ENCODE data around the gene HERC2. TPM values are rescaled to one million over a fixed set of nuclear protein-coding genes. Genes with fewer than 3 reads are reported as not detected.
A peak's percentile ranks its signal among the peaks of the same experiment; 100 is the strongest.

The HERC2 gene
- total RNA-seq, 1 experiment from 2014 or later: 69.2 TPM

- no peak overlapping the region for H3K9ac ChIP-seq (ENCODE audit: extremely low read depth, insufficient read length, low read length)
- peaks cover 26% of the 10 kb centered on the region; the same call in 1 of the 2 replicates for H3K27me3 ChIP-seq (ENCODE audit: insufficient read depth, low read length)
- H3K27ac Mint-ChIP-seq: no peak overlapping the region
- H3K14ac ChIP-seq (ENCODE audit: insufficient read depth, low read length): no peak overlapping the region
- H2BK120ac ChIP-seq (ENCODE audit: low read depth, low read length, poor library complexity, severe bottlenecking): no peak overlapping the region
- H3K4me1 Mint-ChIP-seq: peaks cover 11 to 21% of the 10 kb centered on the region in 2 experiments
- H3K56ac ChIP-seq (ENCODE audit: insufficient read length, low read depth, low read length): no peak overlapping the region
- no peak overlapping the region for H3K4ac ChIP-seq (ENCODE audit: low read depth, low read length)
- peak; percentile 17 for DNase-seq
- H2AFZ ChIP-seq (ENCODE audit: low read length): no peak overlapping the region
- H3K9me3 ChIP-seq (ENCODE audit: control insufficient read depth, low read depth, low read length): no peaks in the 10 kb centered on the region
- peaks cover 0 to 5% (median 0%) of the 10 kb centered on the region in 3 experiments; a peak in 1 of 7 replicates for H3K36me3 Mint-ChIP-seq (ENCODE audit: insufficient read depth in 1 of 3, low read depth in 3 of 3)
- H2AK5ac ChIP-seq (ENCODE audit: insufficient read length, low read length): no peak overlapping the region
- H3K23ac ChIP-seq (ENCODE audit: insufficient read length, low read depth, low read length): no peak overlapping the region
- peaks cover 0 to 5% of the 10 kb centered on the region in 2 experiments; a peak in 4 of 5 replicates for H3K9me3 Mint-ChIP-seq
- no peak overlapping the region for H2BK20ac ChIP-seq (ENCODE audit: low read depth, low read length, poor library complexity, severe bottlenecking)
- WGBS (ENCODE audit: extremely low coverage, insufficient read length, low lambda C conversion rate): no CpG with 5 or more reads among the region's 9 CpGs
- H2BK12ac ChIP-seq (ENCODE audit: insufficient read length, low read depth, low read length): no peak overlapping the region
- no peak overlapping the region for H3K4me2 ChIP-seq (ENCODE audit: insufficient read depth, insufficient read length, low read length)
- no peaks in the 10 kb centered on the region for H3K4me1 ChIP-seq (ENCODE audit: insufficient read depth, low read length)
- no peak for TF ChIP-seq CTCF (conservative IDR thresholded peaks at IDR 0.05)
- H3K4me3 Mint-ChIP-seq: no peak overlapping the region; a peak in 2 of 5 replicates
- no peaks in the 10 kb centered on the region for H3K79me1 ChIP-seq (ENCODE audit: insufficient read depth, low read depth, low read length, poor library complexity, severe bottlenecking)
- no peaks in the 10 kb centered on the region for H3K79me2 ChIP-seq (ENCODE audit: insufficient read depth, low read length)
- peaks cover 74% of the 10 kb centered on the region for H3K27me3 Mint-ChIP-seq (ENCODE audit: low read depth)
- H4K8ac ChIP-seq (replicated peaks; ENCODE audit: insufficient read length, low read depth, low read length): no peak overlapping the region
- H2BK15ac ChIP-seq (ENCODE audit: low read depth, low read length): no peak overlapping the region
- peaks cover 8% of the 10 kb centered on the region for H3K23me2 ChIP-seq (ENCODE audit: insufficient read length, low read depth, low read length, poor library complexity, severe bottlenecking)
- H4K5ac ChIP-seq (ENCODE audit: insufficient read length, low read depth, low read length): no peak overlapping the region
- H3K18ac ChIP-seq (ENCODE audit: insufficient read length, low read depth, low read length): no peak overlapping the region
- no peak overlapping the region for H2BK5ac ChIP-seq (ENCODE audit: insufficient read length, low read length)
- H3T11ph ChIP-seq (ENCODE audit: low read length): no peak overlapping the region
- H4K91ac ChIP-seq (ENCODE audit: insufficient read length, low read depth, low read length): no peak overlapping the region
- H3K27ac ChIP-seq (ENCODE audit: insufficient read length, low read depth, low read length): no peak overlapping the region
- H4K20me1 ChIP-seq (ENCODE audit: control insufficient read depth, insufficient read depth, insufficient read length): no peaks in the 10 kb centered on the region
These were observed 216.7 kb downstream of the HERC2 start for GRCh38 chr15:28105224-28105791.

Data from H9 (cell line).